Heart left ventricle (tissue), 13 donors: ENCODE results near the gene SERAC1.

ENCODE experiments used
- CTCF ChIP-seq, 12 donors: fragments of 200-600 bp; sonication (generic) in 4 of 12; IDR thresholded peaks; one replicate each; pipeline versions ENCODE4 v1.5.0 to v1.8.0; 2018 to 2022; ENCODE audit warnings: antibody characterized with exemption in 12 of 12, mild to moderate bottlenecking in 5 of 12
- POLR2A ChIP-seq, 2 donors: fragments of 450-650 bp; IDR thresholded peaks; one replicate each; pipeline ENCODE4 v1.6.1; 2017; ENCODE audit warnings: antibody characterized with exemption in 2 of 2, mild to moderate bottlenecking in 2 of 2, moderate library complexity in 2 of 2
- donor health status: ischemic (EF 13 %, LVEDD 7.1; RV severe dilation, severe dysfunction).
- donor health status: DM: no; HTN: yes; CAD: no.
- donor health status: DM: no; HTN: no; CAD: no.
- donor health status: ischemic (EF 25% LVEDD 6.9; RV normal size, moderate dysfunction).
- donor health status: ischemic (EF 25% LVEDD 5.7; RV mildly dilated, moderate dysfunction).
- donor health status: ischemic (EF 35%, LVEDD 5.7; RV mildly dilated, moderate dysfunction).
- donor health status: nonischemic (EF 11% LVEDD 7.7; RV severe dilation, severe dysfunction).
- donor health status: DM: yes; HTN: yes; CAD: no.
- donor health status: PGD.
- donor health status: ischemic (EF 29% LVEDD 5.4; RV normal size, mild dysfunction).
- donor health status: nonischemic (EF 23%, LVEDD 6.1; RV moderate dilation, normal function).

GRCh38 chr6:158083455-158084325 lies 84.4 kb downstream of the SERAC1 start:
- no peak for TF ChIP-seq CTCF (IDR thresholded peaks at IDR 0.05)
- TF ChIP-seq POLR2A (IDR thresholded peaks at IDR 0.05), result no peak
